Measurements from ENCODE around the gene MARCHF2. TPM values are rescaled to one million over a fixed set of nuclear protein-coding genes. Genes with fewer than 3 reads are reported as not detected.
"Not testable (repeated sequence)": the region's sequence is repeated elsewhere in the genome, so short reads cannot be mapped to it uniquely, and the experiment has no call there.

MARCHF2 gene
- polyA plus RNA-seq, 1 donor from 2014 or later, result 35.9 TPM

GRCh38 chr19:8416796-8417195, 3.7 kb downstream of the MARCHF2 start:
- no peaks in the 10 kb centered on the region for H3K9me3 Mint-ChIP-seq
- no peak overlapping the region for H3K27ac Mint-ChIP-seq

GRCh38 chr19:8421484-8422461, 8.7 kb downstream of the MARCHF2 start:
- Mint-ChIP-seq H3K27me3 (no peaks in the 10 kb centered on the region), H3K4me3 (no peak overlapping the region), H3K27ac (no peak overlapping the region), H3K9me3 (no peaks in the 10 kb centered on the region), H3K36me3 (peaks cover 4% of the 10 kb centered on the region), H3K4me1 (no peaks in the 10 kb centered on the region)

More at GRCh38 chr19:8416796-8417195, 3.7 kb downstream of the MARCHF2 start:
- no peaks in the 10 kb centered on the region for H3K27me3 Mint-ChIP-seq
- no peak overlapping the region for H3K4me3 Mint-ChIP-seq
- H3K4me1 Mint-ChIP-seq, result peaks cover 4 to 5% (median 5%) of the 10 kb centered on the region in 3 donors
- H3K36me3 Mint-ChIP-seq, result no peaks in the 10 kb centered on the region

DNA sequence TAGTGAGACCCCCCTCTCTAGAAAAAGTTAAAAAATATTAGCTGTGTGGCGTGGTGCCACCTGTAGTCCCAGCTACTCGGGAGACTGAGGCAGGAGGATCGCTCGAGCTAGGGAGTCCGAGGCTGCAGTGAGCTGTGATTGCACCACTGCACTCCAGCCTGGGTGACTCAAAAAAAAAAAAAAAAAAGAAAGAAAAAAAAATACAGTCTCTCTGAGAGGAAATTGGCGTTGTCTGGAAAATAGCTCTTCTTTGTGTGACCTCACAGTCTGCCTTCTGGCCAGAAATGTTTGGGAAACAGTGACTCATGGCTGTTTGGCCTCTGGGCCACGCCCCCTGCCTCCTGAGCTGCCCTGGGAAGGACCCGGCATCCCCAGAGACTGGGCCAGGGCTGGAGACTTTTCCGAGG, 10.7 kb downstream of the MARCHF2 start:
- no peaks in the 10 kb centered on the region for H3K27me3 Mint-ChIP-seq
- H3K4me3 Mint-ChIP-seq, result no peak overlapping the region
- H3K4me1 Mint-ChIP-seq, result no peaks in the 10 kb centered on the region
- H3K27ac Mint-ChIP-seq, result no peak overlapping the region
- peaks cover 4% of the 10 kb centered on the region for H3K36me3 Mint-ChIP-seq
- H3K9me3 Mint-ChIP-seq, result no peaks in the 10 kb centered on the region

GRCh38 chr19:8425331-8425730, 12.2 kb downstream of the MARCHF2 start:
- H3K4me3 Mint-ChIP-seq, H3K27me3 Mint-ChIP-seq, H3K4me1 Mint-ChIP-seq, H3K9me3 Mint-ChIP-seq, H3K36me3 Mint-ChIP-seq, H3K27ac Mint-ChIP-seq: not testable (repeated sequence)

- no peaks in the 10 kb centered on the region for H3K4me1 Mint-ChIP-seq
Measured at GRCh38 chr19:8426283-8426682, 13.2 kb downstream of the MARCHF2 start.

GRCh38 chr19:8429044-8429443, 15.9 kb downstream of the MARCHF2 start:
- H3K36me3 Mint-ChIP-seq, result peaks cover 4% of the 10 kb centered on the region
- H3K4me1 Mint-ChIP-seq, result no peaks in the 10 kb centered on the region
- no peak overlapping the region for H3K27ac Mint-ChIP-seq
- no peak overlapping the region for H3K4me3 Mint-ChIP-seq
- H3K27me3 Mint-ChIP-seq, result no peaks in the 10 kb centered on the region
- H3K9me3 Mint-ChIP-seq, result no peaks in the 10 kb centered on the region

More at GRCh38 chr19:8426283-8426682, 13.2 kb downstream of the MARCHF2 start:
- H3K27me3 Mint-ChIP-seq, result no peaks in the 10 kb centered on the region
- H3K9me3 Mint-ChIP-seq, result no peaks in the 10 kb centered on the region
- H3K27ac Mint-ChIP-seq, result no peak overlapping the region
- H3K4me3 Mint-ChIP-seq, result peak overlapping the region in 1 of 4 donors; percentile 71
- H3K36me3 Mint-ChIP-seq, result peaks cover 6% of the 10 kb centered on the region

GRCh38 chr19:8429826-8430225, 16.7 kb downstream of the MARCHF2 start:
- no peaks in the 10 kb centered on the region for H3K4me1 Mint-ChIP-seq
- no peak overlapping the region for H3K27ac Mint-ChIP-seq
- H3K27me3 Mint-ChIP-seq, result no peaks in the 10 kb centered on the region
- H3K4me3 Mint-ChIP-seq, result no peak overlapping the region
- peaks cover 4% of the 10 kb centered on the region for H3K36me3 Mint-ChIP-seq
- no peaks in the 10 kb centered on the region for H3K9me3 Mint-ChIP-seq

GRCh38 chr19:8430650-8431049, 17.5 kb downstream of the MARCHF2 start:
- Mint-ChIP-seq H3K27me3 (no peaks in the 10 kb centered on the region), H3K27ac (peak overlapping the region in 1 of 3 donors; percentile 27), H3K36me3 (peaks cover 6% of the 10 kb centered on the region), H3K4me3 (no peak overlapping the region), H3K4me1 (no peaks in the 10 kb centered on the region), H3K9me3 (no peaks in the 10 kb centered on the region)

- Mint-ChIP-seq H3K4me3 (peak overlapping the region in 1 of 4 donors; percentile 28), H3K4me1 (peaks cover 0 to 2% (median 1%) of the 10 kb centered on the region in 3 donors), H3K36me3 (peaks cover 2% of the 10 kb centered on the region), H3K27me3 (no peaks in the 10 kb centered on the region), H3K27ac (no peak overlapping the region), H3K9me3 (no peaks in the 10 kb centered on the region)
Measured at GRCh38 chr19:8438236-8438635, 25.1 kb downstream of the MARCHF2 start.

DNA sequence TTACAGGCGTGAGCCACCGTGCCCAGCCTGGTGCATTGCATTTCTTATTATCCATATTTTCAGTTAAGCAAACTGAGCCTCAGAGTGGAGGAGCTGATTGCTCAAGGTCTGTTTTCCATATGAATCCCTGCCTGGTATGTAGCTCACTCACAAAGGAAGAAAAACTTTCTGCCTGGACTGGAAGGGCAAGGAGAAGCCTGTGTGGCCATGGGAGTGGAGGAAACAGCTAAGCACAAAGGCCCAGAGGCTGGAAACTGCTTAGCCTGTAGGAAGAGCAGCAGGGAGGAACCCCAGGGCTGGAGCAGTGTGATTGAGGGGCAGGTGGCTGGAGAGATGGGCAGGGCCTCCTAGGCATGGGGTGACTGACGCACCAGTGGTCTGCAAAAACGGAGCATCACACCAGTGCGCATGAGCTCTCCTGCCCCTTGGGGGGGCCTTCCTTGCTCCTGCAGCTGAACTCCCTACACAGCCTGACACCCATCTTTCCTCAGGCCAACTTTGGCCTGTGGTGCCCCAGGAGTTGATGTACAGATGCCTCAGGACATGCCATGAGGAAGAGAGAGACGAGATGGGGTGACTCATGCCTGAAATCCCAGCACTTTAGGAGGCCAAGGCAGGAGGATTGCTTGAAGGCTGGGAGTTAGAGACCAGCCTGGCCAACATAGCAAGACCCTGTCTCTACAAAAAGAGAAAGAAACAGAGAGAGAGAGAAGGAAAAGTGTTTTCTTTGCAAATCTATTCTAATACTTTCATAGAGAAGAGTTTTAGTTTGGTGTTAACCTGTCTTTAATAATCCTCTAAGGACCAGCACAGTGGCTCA, 28.8 kb downstream of the MARCHF2 start:
- peak overlapping the region in 2 of 3 donors; percentile 80 to 84 for H3K27ac Mint-ChIP-seq
- no peaks in the 10 kb centered on the region for H3K36me3 Mint-ChIP-seq
- peaks cover 12 to 19% (median 14%) of the 10 kb centered on the region in 3 donors for H3K4me1 Mint-ChIP-seq
- peak overlapping the region in 3 of 4 donors; percentile 19 to 72 (median 55) for H3K4me3 Mint-ChIP-seq
- H3K9me3 Mint-ChIP-seq, result no peaks in the 10 kb centered on the region
- H3K27me3 Mint-ChIP-seq, result peaks cover 1% of the 10 kb centered on the region

DNA sequence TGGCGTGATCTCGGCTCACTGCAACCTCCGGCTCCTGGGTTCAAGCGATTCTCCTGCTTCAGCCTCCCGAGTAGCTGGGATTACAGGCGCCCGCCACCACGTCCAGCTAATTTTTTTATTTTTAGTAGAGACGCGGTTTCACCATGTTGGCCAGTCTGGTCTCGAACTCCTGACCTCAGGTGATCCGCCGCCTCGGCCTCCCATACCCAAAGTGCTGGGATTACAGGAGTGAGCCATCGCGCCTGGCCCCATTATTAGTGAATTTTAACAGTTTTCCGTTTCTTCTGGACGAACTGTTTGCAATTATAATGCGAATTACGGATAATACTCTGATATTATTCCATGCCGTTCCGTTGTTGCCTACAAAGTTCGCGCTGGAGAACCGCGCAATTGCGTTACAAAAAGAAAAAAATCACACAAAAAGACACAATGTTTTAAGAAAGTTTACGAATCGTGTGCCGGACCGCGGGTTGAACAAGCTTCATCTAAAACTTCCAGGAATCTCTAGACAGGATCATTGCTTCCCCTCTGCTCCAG, 31.1 kb downstream of the MARCHF2 start:
- Mint-ChIP-seq H3K27ac (peak overlapping the region; percentile 91 to 99 (median 98)), H3K4me3 (peak overlapping the region; percentile 94 to 100 (median 99)), H3K4me1 (peaks cover 28 to 35% (median 29%) of the 10 kb centered on the region in 3 donors)
- not testable (repeated sequence) for H3K36me3 Mint-ChIP-seq, H3K27me3 Mint-ChIP-seq, H3K9me3 Mint-ChIP-seq

- peaks cover 28 to 38% (median 33%) of the 10 kb centered on the region in 3 donors for H3K4me1 Mint-ChIP-seq
- peak within 1 kb of the TSS; percentile 91 to 99 (median 98) for H3K27ac Mint-ChIP-seq
- no peaks in the 10 kb centered on the region for H3K9me3 Mint-ChIP-seq
- peaks cover 4% of the 10 kb centered on the region for H3K36me3 Mint-ChIP-seq
- peak within 1 kb of the TSS; percentile 94 to 100 (median 99) for H3K4me3 Mint-ChIP-seq
- H3K27me3 Mint-ChIP-seq, result peaks cover 3% of the 10 kb centered on the region
Measured at GRCh38 chr19:8444677-8445487, 31.8 kb downstream of the MARCHF2 start, which contains the start of gene HNRNPM. Gene HNRNPM (plus strand): TSS chr19:8444975. CDS start chr19:8444999, 24 bp downstream.

- H3K36me3 Mint-ChIP-seq, result peaks cover 4% of the 10 kb centered on the region
- H3K4me3 Mint-ChIP-seq, result peak overlapping the region; percentile 94 to 99 (median 96)
- H3K4me1 Mint-ChIP-seq, result peaks cover 29 to 41% (median 37%) of the 10 kb centered on the region in 3 donors
- peaks cover 3% of the 10 kb centered on the region for H3K27me3 Mint-ChIP-seq
- peak overlapping the region; percentile 89 to 92 (median 92) for H3K27ac Mint-ChIP-seq
- H3K9me3 Mint-ChIP-seq, result no peaks in the 10 kb centered on the region
Measured at GRCh38 chr19:8445488-8446001, 32.4 kb downstream of the MARCHF2 start.

Data from IgD-negative memory B cell (primary cell).